Liver (tissue), 9 donors: ENCODE results near the gene MARCKS. TPM values are rescaled to one million over a fixed set of nuclear protein-coding genes. Genes with fewer than 3 reads are reported as not detected.
A peak's percentile ranks its signal among the peaks of the same experiment; 100 is the strongest.

Experiments used
- DNase-seq: peaks from one replicate; pipeline ENCODE4 v3.0.0-alpha.2; 2017; ENCODE audit warnings: low spot score
- H3K27ac ChIP-seq, 2 donors: one replicate each; pipeline ENCODE4 v1.7.0; 2013; ENCODE audit warnings: inconsistent platforms in 2 of 2, low read length in 2 of 2, control low read depth in 1 of 2, low read depth in 1 of 2, mild to moderate bottlenecking in 1 of 2
- H3K27me3 ChIP-seq, 4 donors: one replicate each; pipeline versions ENCODE4 v1.6.1 to v1.7.0; 2013; ENCODE audit warnings: low read length in 3 of 4, inconsistent platforms in 1 of 4, mild to moderate bottlenecking in 1 of 4, moderate library complexity in 1 of 4; ENCODE audit not compliant: control insufficient read depth in 4 of 4, insufficient read depth in 4 of 4
- H3K36me3 ChIP-seq, 4 donors: one replicate each; pipeline versions ENCODE4 v1.6.1 to v1.7.0; 2013; ENCODE audit warnings: low read length in 3 of 4, mild to moderate bottlenecking in 3 of 4, low read depth in 1 of 4, moderate library complexity in 1 of 4; ENCODE audit not compliant: control insufficient read depth in 4 of 4, insufficient read depth in 3 of 4
- H3K4me1 ChIP-seq, 4 donors: one replicate each; pipeline versions ENCODE4 v1.6.1 to v1.7.0; 2013; ENCODE audit warnings: low read length in 3 of 4, mild to moderate bottlenecking in 3 of 4, moderate library complexity in 1 of 4; ENCODE audit not compliant: control insufficient read depth in 4 of 4, insufficient read depth in 4 of 4
- H3K4me3 ChIP-seq, 3 donors: one replicate each; pipeline versions ENCODE4 v1.6.1 to v1.7.0; 2013; ENCODE audit warnings: low read length in 3 of 3, control low read depth in 1 of 3, low read depth in 1 of 3, mild to moderate bottlenecking in 1 of 3
- H3K9ac ChIP-seq, 2 donors: one replicate each; pipeline ENCODE4 v1.7.0; 2013; ENCODE audit warnings: low read length in 2 of 2, mild to moderate bottlenecking in 2 of 2, moderate library complexity in 2 of 2, control low read depth in 1 of 2, low read depth in 1 of 2
- H3K9me3 ChIP-seq, 4 donors: one replicate each; pipeline versions ENCODE4 v1.6.1 to v1.7.0; 2013; ENCODE audit warnings: low read length in 3 of 4; ENCODE audit not compliant: control insufficient read depth in 4 of 4
- ATF3 ChIP-seq: IDR thresholded peaks from 2 replicates; pipeline ENCODE4 v1.6.1; 2016; ENCODE audit warnings: antibody characterized with exemption
- CTCF ChIP-seq: fragments of 150-350 bp; IDR thresholded peaks from 2 replicates; pipeline ENCODE4 v1.5.1; 2017; ENCODE audit warnings: improper control_type of control experiment, low read depth, low read length; ENCODE audit not compliant: missing input control
- EGR1 ChIP-seq, 2 donors: IDR thresholded peaks; 2 replicates each; pipeline ENCODE4 v1.6.1; 2016 to 2018; ENCODE audit warnings: antibody characterized with exemption in 2 of 2, low read depth in 2 of 2
- FOXA2 ChIP-seq: IDR thresholded peaks from 2 replicates; pipeline ENCODE4 v1.6.1; 2016; ENCODE audit warnings: antibody characterized with exemption
- GABPA ChIP-seq, 2 donors: IDR thresholded peaks in 1 of 2; conservative IDR thresholded peaks in 1 of 2; 2 replicates each; pipeline ENCODE4 v1.6.1; 2016; ENCODE audit warnings: antibody characterized with exemption in 2 of 2, mild to moderate bottlenecking in 1 of 2, moderate library complexity in 1 of 2
- HNF4A ChIP-seq, 2 donors: conservative IDR thresholded peaks; 2 replicates each; pipeline ENCODE4 v1.6.1; 2016; ENCODE audit warnings: antibody characterized with exemption in 2 of 2, mild to moderate bottlenecking in 2 of 2
- HNF4G ChIP-seq: IDR thresholded peaks from 2 replicates; pipeline ENCODE4 v1.6.1; 2016; ENCODE audit warnings: antibody characterized with exemption
- JUND ChIP-seq, 2 donors: IDR thresholded peaks; 2 replicates each; pipeline ENCODE4 v1.6.1; 2016; ENCODE audit warnings: antibody characterized with exemption in 2 of 2
- MAX ChIP-seq: IDR thresholded peaks from 2 replicates; pipeline ENCODE4 v1.6.1; 2016; ENCODE audit warnings: antibody characterized with exemption
- NR2F2 ChIP-seq: IDR thresholded peaks from 2 replicates; pipeline ENCODE4 v1.6.1; 2016; ENCODE audit warnings: antibody characterized with exemption
- RAD21 ChIP-seq, 2 donors: IDR thresholded peaks; 2 replicates each; pipeline ENCODE4 v1.6.1; 2016; ENCODE audit warnings: antibody characterized with exemption in 2 of 2, mild to moderate bottlenecking in 2 of 2
- REST ChIP-seq: IDR thresholded peaks from 2 replicates; pipeline ENCODE4 v1.6.1; 2016; ENCODE audit warnings: antibody characterized with exemption, mild to moderate bottlenecking
- RXRA ChIP-seq, 2 donors: IDR thresholded peaks; 2 replicates each; pipeline ENCODE4 v1.6.1; 2017 to 2018; ENCODE audit warnings: antibody characterized with exemption in 2 of 2, mild to moderate bottlenecking in 1 of 2
- SP1 ChIP-seq: IDR thresholded peaks from 2 replicates; pipeline ENCODE4 v1.6.1; 2018; ENCODE audit warnings: antibody characterized with exemption, mild to moderate bottlenecking
- TAF1 ChIP-seq: conservative IDR thresholded peaks from 2 replicates; pipeline ENCODE4 v1.6.1; 2016; ENCODE audit warnings: antibody characterized with exemption, mild to moderate bottlenecking
- YY1 ChIP-seq: IDR thresholded peaks from 2 replicates; pipeline ENCODE4 v1.6.1; 2016; ENCODE audit warnings: antibody characterized with exemption, mild to moderate bottlenecking
- ZBTB33 ChIP-seq: IDR thresholded peaks from 2 replicates; pipeline ENCODE4 v1.6.1; 2016; ENCODE audit warnings: antibody characterized with exemption
- WGBS: extraction: QIAGEN DNeasy Blood & Tissue Kit; methylation state at CpG from one replicate; pipeline ENCODE4 v1.1.7; 2013; 5-methylcytosine and 5-hydroxymethylcytosine counted together
- polyA plus RNA-seq, 2 donors: library from polyadenylated mRNA; stranded (reverse) in 1 of 2; unstranded in 1 of 2; fragments of 200-250 nt in 1 of 2; fragments of >200 nt in 1 of 2; fragmentation: Nextera tagmentation in 1 of 2; extraction: Ambion mirVana in 1 of 2; gene quantifications; one replicate each; pipeline versions ENCODE4 v1.2.1 to v1.2.3, GENCODE V29; 2013 to 2015
- total RNA-seq, 2 donors: library from RNA; depleted of rRNA; stranded (reverse); fragments of >200 nt; gene quantifications; one replicate each; pipeline ENCODE4 v1.2.3, GENCODE V29; 2014
- donor health status: healthy.
- donor health status: healthy.
- donor health status: healthy.
- donor health status: healthy.
- donor health status: healthy.

Gene MARCKS
- total RNA-seq (10 to 100 TPM in 1 of 2 donors, 1 to 10 TPM in 1; 3.6 to 31.6 TPM), polyA plus RNA-seq (1 to 10 TPM; 5.1 to 6.6 TPM)

- peaks cover 12 to 40% (median 28%) of the 10 kb centered on the region in 4 donors for H3K4me1 ChIP-seq
- TF ChIP-seq CTCF (no peak), GABPA (IDR thresholded peaks at IDR 0.05 in 1 of 2, conservative IDR thresholded peaks at IDR 0.05 in 1 of 2) (no peak), TAF1 (no peak), MAX (no peak), RAD21 (IDR thresholded peaks at IDR 0.05) (peak in 1 of 2 donors; percentile 21), REST (peak; percentile 12), YY1 (peak; percentile 37), HNF4A (conservative IDR thresholded peaks at IDR 0.05) (no peak), SP1 (peak; percentile 16)
Measured at GRCh38 chr6:113856625-113857555, at the start of gene MARCKS. MARCKS (plus strand) TSS chr6:113857345; CDS start chr6:113857746, 401 bp downstream.

GRCh38 chr6:113809826-113810225, 47.3 kb upstream of the MARCKS start:
- Histone ChIP-seq H3K36me3 (no peaks in the 10 kb centered on the region), H3K27me3 (no peaks in the 10 kb centered on the region), H3K4me1 (peaks cover 0 to 2% (median 0%) of the 10 kb centered on the region in 4 donors), H3K9ac (no peak overlapping the region), H3K4me3 (no peak overlapping the region), H3K27ac (no peak overlapping the region), H3K9me3 (no peaks in the 10 kb centered on the region)
- DNase-seq, result no peak
- TF ChIP-seq HNF4G (no peak), MAX (no peak), FOXA2 (no peak), NR2F2 (no peak), JUND (IDR thresholded peaks at IDR 0.05) (no peak), EGR1 (IDR thresholded peaks at IDR 0.05; ENCODE audit: low read depth in 2 of 2) (no peak), REST (no peak), ATF3 (no peak), RXRA (IDR thresholded peaks at IDR 0.05) (no peak), TAF1 (no peak), RAD21 (IDR thresholded peaks at IDR 0.05) (no peak), HNF4A (conservative IDR thresholded peaks at IDR 0.05) (no peak), ZBTB33 (no peak), YY1 (no peak)
- 78% methylated on average over 5 of the region's 5 CpGs for WGBS

More at GRCh38 chr6:113856625-113857555, at the start of gene MARCKS:
- H3K9me3 ChIP-seq, result no peaks in the 10 kb centered on the region
- H3K4me3 ChIP-seq, result peak within 1 kb of the TSS; percentile 51 to 74 (median 68)
- peak within 1 kb of the TSS; percentile 42 to 80 for H3K9ac ChIP-seq
- no peaks in the 10 kb centered on the region for H3K36me3 ChIP-seq
- H3K27me3 ChIP-seq, result peaks cover 0 to 3% (median 0%) of the 10 kb centered on the region in 4 donors
- peak; percentile 78 for DNase-seq
- 2% methylated on average over 49 of the region's 49 CpGs for WGBS
- peak within 1 kb of the TSS; percentile 81 to 82 for H3K27ac ChIP-seq
